GM18951 (cell line): Measurements from ENCODE around the gene PHF10.

ENCODE experiments used
- POLR2A ChIP-seq: IDR thresholded peaks from 4 replicates; pipeline ENCODE4 v1.6.1; 2011; ENCODE audit warnings: mild to moderate bottlenecking; ENCODE audit not compliant: insufficient read length, insufficient read depth; ENCODE audit errors: extremely low read depth
- in situ Hi-C: fragments of 300-500 bp; cut with MboI; formaldehyde crosslinking; loops from one replicate; pipeline ENCODE4 v1.12.0; 2022; ENCODE audit warnings: low sequenced_read_pairs, mixed read lengths, inconsistent platforms; ENCODE audit not compliant: unreplicated experiment

The PHF10 gene

DNA sequence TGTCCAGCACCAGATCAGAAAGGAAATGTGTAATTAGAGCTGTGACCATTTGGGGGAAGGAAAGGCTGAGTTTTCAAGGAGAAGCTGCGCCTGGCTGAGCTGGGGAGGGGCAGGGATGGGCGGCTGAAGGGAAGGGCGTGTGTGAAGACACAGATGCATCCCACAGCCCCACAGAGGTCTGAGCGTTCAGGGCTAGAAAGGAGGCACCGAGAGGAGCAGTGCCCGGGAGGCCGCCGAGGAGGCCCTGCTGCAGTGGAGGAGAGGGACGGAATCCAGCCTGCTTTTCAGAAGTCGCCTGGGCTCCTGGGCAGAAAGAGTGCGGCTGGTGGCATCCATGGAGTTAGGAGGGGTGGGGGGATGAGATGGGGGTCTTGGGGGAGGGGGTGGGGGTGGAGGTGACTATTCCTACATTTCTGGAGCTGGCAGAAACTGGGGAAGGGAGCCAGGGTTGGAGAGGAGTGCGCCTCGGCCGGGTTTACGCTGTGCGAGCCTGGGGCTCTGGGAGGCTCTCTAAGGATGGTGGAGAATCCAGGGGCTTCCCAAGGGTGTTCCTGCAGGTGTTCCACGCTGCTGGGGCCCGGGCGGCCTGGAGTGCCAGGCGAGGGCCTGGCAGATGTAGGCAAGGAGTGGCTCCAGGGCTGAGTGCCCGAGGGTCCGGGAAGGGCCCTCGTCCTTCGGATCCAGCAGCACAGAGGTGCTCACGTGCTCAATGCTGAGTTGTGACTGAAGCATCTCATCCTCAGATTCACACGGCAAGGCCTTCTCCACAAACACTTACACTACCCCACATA, 64.3 kb downstream of the PHF10 start:
- in situ Hi-C loops = no loop called here
- no peak for TF ChIP-seq POLR2A

DNA sequence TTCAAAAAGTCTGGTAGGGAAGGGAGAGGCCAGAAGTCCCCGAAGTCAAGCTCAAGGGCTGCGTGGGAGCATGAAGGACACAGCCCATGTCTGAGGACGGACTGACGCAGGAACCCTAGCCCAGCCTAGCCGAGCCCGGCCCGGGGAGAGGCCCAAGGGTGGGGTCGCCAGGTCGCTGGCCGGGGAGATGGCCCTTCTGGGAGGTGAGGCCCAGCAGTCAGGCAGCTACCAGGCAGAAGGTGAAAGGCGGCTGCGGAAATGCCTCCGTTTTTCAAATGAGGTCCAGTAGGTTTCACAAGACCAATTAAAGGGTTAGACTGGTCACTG, 67.1 kb downstream of the PHF10 start:
- in situ Hi-C loops = no loop called here
- TF ChIP-seq POLR2A = no peak

DNA sequence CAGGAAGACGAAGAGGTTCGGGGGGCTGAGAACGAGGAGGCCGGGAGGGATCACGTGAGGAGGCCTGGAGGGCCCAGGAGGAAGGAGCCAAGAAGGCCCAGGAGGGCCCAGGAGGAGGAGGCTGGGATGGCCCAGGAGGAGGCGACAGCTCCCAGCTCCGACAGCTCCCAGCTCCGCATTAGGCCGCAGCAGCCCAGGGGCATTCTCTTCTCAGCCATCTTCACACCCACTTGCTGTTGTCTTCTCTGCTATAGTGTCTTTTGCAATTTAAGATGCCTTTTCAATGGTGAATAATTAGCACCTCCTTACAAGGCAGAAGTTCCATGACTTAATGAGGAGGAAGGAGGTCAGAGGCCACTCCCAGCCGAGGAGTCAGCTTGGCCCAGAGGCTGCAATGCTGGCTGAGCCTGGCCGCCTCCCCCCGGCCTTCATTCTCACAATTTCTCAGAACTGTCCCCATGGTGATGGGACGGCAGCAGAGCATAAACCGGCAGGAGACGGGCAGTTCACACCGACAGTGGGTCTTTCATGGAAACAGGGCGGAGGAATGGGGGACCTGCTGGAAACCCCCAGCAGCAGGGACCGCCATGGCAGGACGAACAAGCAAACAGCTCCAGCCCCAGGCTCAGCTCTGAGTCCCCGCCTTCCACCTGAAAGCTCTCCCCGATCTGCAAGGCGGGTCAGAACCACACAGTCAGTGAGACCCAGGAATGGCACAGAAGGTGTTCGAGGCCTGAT, 67.6 kb downstream of the PHF10 start:
- no peak for TF ChIP-seq POLR2A
- in situ Hi-C loops = no loop called here

DNA sequence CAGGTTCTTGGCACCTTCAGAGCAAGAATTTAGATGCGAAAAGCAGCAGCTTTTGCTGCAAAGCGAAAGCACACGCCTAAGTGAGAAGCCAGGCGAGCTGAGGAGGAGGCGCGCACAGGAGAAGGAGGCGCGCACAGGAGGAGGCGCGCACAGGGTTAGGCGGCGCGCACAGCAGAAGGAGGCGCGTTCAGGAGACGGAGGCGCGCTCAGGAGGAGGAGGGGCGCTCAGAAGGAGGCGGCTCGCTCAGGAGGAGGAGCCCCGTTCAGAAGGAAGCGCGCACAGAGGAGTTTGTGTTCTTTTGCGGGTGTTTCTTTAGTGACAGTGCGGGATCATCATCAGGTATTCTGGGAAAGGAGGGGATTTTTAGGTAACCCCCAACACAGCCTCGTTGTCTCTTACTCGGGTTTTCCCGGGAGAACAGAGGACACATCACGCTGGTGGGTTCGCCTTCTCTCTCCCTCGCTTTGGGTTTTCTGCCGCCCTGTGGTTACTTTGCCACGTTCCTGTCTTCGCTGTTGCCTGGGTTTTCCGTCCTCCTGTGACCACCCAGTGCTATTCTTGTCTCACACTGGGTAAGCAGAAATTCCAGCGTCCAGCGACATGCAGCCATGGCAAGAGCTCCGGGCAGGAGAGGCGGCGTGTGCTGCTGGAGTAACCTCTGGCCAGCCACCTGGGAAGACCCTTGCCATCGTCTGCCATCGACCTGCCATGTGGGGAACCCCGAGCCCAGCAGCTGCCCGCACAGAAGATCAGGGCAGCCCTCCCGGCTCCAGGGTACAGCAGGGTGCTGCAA, 69.5 kb downstream of the PHF10 start:
- TF ChIP-seq POLR2A = peak; percentile 19
- in situ Hi-C loops = no loop called here
